Smooth muscle cell (in vitro differentiated cells): ENCODE results near the gene ENPEP. TPM values are rescaled to one million over a fixed set of nuclear protein-coding genes. Genes with fewer than 3 reads are reported as not detected.

ENCODE experiments used
- DNase-seq: peaks from one replicate; lab custom pipeline; 2025; ENCODE audit not compliant: unreplicated experiment; lab: John Stamatoyannopoulos, UW
- H2AFZ ChIP-seq: fragments of 200-600 bp; sonication (generic); 2 replicates; pipeline ENCODE4 v1.6.0; 2016; ENCODE audit warnings: antibody characterized with exemption, low read depth, mild to moderate bottlenecking
- H3F3A ChIP-seq: fragments of 200-600 bp; sonication (generic); 2 replicates; pipeline ENCODE4 v1.6.0; 2017; ENCODE audit warnings: antibody characterized with exemption, low read depth
- H3K27ac ChIP-seq: fragments of 200-600 bp; sonication (generic); 2 replicates; pipeline ENCODE4 v1.5.1; 2016; ENCODE audit warnings: low read depth, mild to moderate bottlenecking
- H3K27me3 ChIP-seq: fragments of 200-600 bp; sonication (generic); 2 replicates; pipeline ENCODE4 v1.6.1; 2016; ENCODE audit warnings: low read depth, mild to moderate bottlenecking
- H3K36me3 ChIP-seq: fragments of 200-600 bp; sonication (generic); 2 replicates; pipeline ENCODE4 v1.5.1; 2016; ENCODE audit warnings: low read depth
- H3K4me1 ChIP-seq: fragments of 200-600 bp; sonication (generic); 2 replicates; pipeline ENCODE4 v1.5.1; 2016; ENCODE audit warnings: low read depth
- H3K4me2 ChIP-seq: fragments of 200-600 bp; sonication (generic); 2 replicates; pipeline ENCODE4 v1.6.0; 2016; ENCODE audit warnings: mild to moderate bottlenecking
- H3K4me3 ChIP-seq: fragments of 200-600 bp; sonication (generic); 2 replicates; pipeline ENCODE4 v1.5.1; 2016; ENCODE audit warnings: mild to moderate bottlenecking
- H3K79me2 ChIP-seq: fragments of 200-600 bp; sonication (generic); 2 replicates; pipeline ENCODE4 v1.6.0; 2016; ENCODE audit warnings: low read depth, mild to moderate bottlenecking
- H3K9ac ChIP-seq: fragments of 200-600 bp; sonication (generic); 2 replicates; pipeline ENCODE4 v1.6.0; 2016; ENCODE audit warnings: low read depth
- H3K9me3 ChIP-seq: fragments of 200-600 bp; sonication (generic); replicated peaks from 2 replicates; pipeline ENCODE4 v1.5.1; 2016; ENCODE audit warnings: low read depth
- H4K20me1 ChIP-seq: fragments of 200-600 bp; sonication (generic); 2 replicates; pipeline ENCODE4 v1.6.0; 2016; ENCODE audit warnings: low read depth
- WGBS: methylation state at CpG from one replicate; pipeline ENCODE4 v1.1.7; 2016; ENCODE audit warnings: low lambda C conversion rate; 5-methylcytosine and 5-hydroxymethylcytosine counted together
- polyA plus RNA-seq: library from polyadenylated mRNA; unstranded; fragments of >200 nt; fragmentation: Nextera tagmentation; extraction: Ambion mirVana; gene quantifications from 2 replicates; pipeline ENCODE4 v1.2.1, GENCODE V29; 2016
- total RNA-seq: library from RNA; depleted of rRNA; stranded (reverse); fragments of >200 nt; gene quantifications from 2 replicates; pipeline ENCODE4 v1.2.3, GENCODE V29; 2014
- TF ChIP-seq, protein P1 (sequence below): fragments of 200-600 bp; sonication (generic); IDR thresholded peaks from 2 replicates; pipeline ENCODE4 v1.5.1; 2017; ENCODE audit warnings: borderline replicate concordance, mild to moderate bottlenecking, antibody characterized with exemption; ENCODE audit not compliant: insufficient read depth, poor library complexity, severe bottlenecking

Gene ENPEP
- total and polyA plus RNA-seq, 2 experiments from 2014 or later: 3.8 to 6.5 TPM

DNA sequence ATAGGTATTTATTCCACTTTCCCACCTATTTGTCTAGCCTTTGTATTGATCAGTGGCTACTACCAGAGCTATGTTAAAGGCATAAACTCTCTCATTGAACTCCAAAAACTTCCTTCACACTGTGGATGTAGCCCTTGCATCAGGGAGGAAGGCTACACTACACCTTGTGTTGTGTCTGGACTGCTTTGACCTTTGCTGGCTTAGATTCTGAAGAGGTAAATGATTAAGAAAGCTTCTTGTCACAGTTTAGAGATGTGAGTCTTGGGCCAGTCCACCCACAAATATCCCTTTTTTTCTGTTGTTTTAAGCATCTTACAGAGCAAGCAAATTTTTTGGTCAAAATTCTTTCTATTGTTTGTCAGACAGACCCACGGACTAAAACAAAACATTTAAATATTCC is 1.9 kb downstream of the ENPEP start:
- peaks cover 11% of the 10 kb centered on the region for H3F3A ChIP-seq
- H3K27ac ChIP-seq: no peak overlapping the region
- no peaks in the 10 kb centered on the region for H3K27me3 ChIP-seq
- no peak overlapping the region for H3K4me3 ChIP-seq
- TF ChIP-seq, protein P1, sequence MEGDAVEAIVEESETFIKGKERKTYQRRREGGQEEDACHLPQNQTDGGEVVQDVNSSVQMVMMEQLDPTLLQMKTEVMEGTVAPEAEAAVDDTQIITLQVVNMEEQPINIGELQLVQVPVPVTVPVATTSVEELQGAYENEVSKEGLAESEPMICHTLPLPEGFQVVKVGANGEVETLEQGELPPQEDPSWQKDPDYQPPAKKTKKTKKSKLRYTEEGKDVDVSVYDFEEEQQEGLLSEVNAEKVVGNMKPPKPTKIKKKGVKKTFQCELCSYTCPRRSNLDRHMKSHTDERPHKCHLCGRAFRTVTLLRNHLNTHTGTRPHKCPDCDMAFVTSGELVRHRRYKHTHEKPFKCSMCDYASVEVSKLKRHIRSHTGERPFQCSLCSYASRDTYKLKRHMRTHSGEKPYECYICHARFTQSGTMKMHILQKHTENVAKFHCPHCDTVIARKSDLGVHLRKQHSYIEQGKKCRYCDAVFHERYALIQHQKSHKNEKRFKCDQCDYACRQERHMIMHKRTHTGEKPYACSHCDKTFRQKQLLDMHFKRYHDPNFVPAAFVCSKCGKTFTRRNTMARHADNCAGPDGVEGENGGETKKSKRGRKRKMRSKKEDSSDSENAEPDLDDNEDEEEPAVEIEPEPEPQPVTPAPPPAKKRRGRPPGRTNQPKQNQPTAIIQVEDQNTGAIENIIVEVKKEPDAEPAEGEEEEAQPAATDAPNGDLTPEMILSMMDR: no peak
- H3K4me2 ChIP-seq: no peak overlapping the region
- no peaks in the 10 kb centered on the region for H4K20me1 ChIP-seq
- H3K4me1 ChIP-seq: peaks cover 6% of the 10 kb centered on the region
- WGBS: 85% methylated on average over 1 of the region's 1 CpG
- H2AFZ ChIP-seq: no peak overlapping the region
- DNase-seq: no peak
- H3K9me3 ChIP-seq: no peaks in the 10 kb centered on the region
- no peaks in the 10 kb centered on the region for H3K36me3 ChIP-seq
- no peak overlapping the region for H3K9ac ChIP-seq
- no peaks in the 10 kb centered on the region for H3K79me2 ChIP-seq

DNA sequence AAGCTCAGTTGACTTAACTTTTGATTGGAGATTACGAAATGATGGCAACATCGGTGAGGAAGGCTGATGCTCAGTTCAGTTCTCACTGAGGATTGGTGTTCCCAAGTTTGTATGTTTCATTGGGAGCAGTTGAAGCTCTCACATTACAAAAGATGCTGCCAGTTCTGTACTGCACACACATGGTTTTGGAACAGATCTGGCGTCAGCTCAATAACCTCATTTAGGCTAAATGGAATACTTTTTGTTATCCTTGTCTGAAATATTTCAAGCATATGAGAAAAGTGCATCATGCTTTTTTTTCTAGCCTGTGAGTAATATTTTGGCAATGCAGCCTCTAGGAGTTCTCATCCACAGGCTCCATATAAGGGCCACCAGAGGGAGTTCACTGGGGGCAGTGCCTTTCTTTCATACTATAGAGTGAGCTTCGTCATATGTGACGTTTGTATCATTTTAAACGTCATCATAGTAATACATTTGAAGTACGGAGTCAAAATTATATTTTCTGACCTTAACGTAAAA is 4.1 kb downstream of the ENPEP start:
- no peaks in the 10 kb centered on the region for H3K36me3 ChIP-seq
- peak overlapping the region; percentile 71 for H3K27ac ChIP-seq
- H3K27me3 ChIP-seq: no peaks in the 10 kb centered on the region
- peak overlapping the region; percentile 66 for H3K4me2 ChIP-seq
- DNase-seq: no peak
- WGBS: 45% methylated on average over 8 of the region's 8 CpGs
- TF ChIP-seq, protein P1: peak; percentile 33
- H3K79me2 ChIP-seq: no peaks in the 10 kb centered on the region
- no peak overlapping the region for H3K4me3 ChIP-seq
- H3K9me3 ChIP-seq: no peaks in the 10 kb centered on the region
- H4K20me1 ChIP-seq: no peaks in the 10 kb centered on the region
- H3F3A ChIP-seq: peaks cover 14% of the 10 kb centered on the region
- H3K9ac ChIP-seq: no peak overlapping the region
- H3K4me1 ChIP-seq: peaks cover 6% of the 10 kb centered on the region
- peak overlapping the region; percentile 3 for H2AFZ ChIP-seq

DNA sequence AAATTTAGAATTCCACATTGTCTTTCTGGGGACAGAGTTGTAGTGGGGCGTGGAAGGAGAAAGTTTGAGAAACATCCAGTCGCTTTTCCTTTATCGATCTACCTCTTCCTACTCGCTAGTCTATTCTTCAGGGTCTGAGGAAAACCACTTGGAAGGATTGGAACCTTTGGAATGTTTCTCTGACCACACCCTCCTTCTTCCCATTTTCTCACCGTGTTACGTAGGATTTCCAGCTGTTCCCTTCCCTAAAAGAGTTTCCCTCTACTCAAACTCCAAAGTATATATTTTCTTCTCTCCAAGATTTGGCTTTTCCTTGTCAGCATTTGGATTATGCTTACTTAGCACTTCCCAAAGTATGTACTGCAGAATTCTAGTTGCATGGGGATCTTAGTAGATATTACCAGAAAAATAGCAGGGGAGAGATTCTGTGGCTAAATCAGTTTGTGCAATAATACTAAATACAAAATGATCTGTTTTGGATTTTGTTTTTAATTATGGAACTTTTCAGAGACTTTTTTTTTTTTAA is 4.9 kb downstream of the ENPEP start:
- TF ChIP-seq, protein P1: no peak
- WGBS: 56% methylated on average over 6 of the region's 6 CpGs
- Histone ChIP-seq H3K4me2 (peak overlapping the region; percentile 66), H3K36me3 (no peaks in the 10 kb centered on the region), H2AFZ (no peak overlapping the region), H3K9me3 (no peaks in the 10 kb centered on the region), H3K9ac (peak overlapping the region; percentile 47), H3K27me3 (no peaks in the 10 kb centered on the region), H3K4me1 (peaks cover 9% of the 10 kb centered on the region), H4K20me1 (no peaks in the 10 kb centered on the region), H3F3A (peaks cover 21% of the 10 kb centered on the region), H3K79me2 (no peaks in the 10 kb centered on the region), H3K27ac (peak overlapping the region; percentile 71), H3K4me3 (no peak overlapping the region)
- no peak for DNase-seq

DNA sequence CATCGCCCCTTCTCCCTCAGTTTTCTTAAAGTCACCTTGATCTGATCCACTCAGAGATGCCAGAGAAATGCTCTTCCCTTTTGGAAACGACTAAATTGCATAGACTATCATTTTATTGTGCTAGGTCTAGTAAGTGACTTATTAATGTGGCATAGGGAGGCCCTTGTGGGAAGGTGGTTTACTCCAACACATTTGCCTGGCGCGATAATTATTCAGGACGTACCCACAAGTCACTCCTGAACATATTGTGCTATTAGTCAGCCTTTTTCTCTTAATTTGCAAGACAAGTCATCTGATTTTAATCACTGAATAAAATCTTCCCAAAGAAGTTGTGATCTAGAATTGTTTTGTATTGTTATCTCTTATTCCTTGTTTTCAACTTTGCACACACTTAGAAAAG is 7.6 kb downstream of the ENPEP start:
- Histone ChIP-seq H3K4me3 (no peak overlapping the region), H2AFZ (no peak overlapping the region), H3K27me3 (no peaks in the 10 kb centered on the region), H3K9ac (peak overlapping the region; percentile 75), H3K36me3 (no peaks in the 10 kb centered on the region), H3K27ac (peak overlapping the region; percentile 97), H3K79me2 (no peaks in the 10 kb centered on the region), H3K4me2 (peak overlapping the region; percentile 70), H4K20me1 (no peaks in the 10 kb centered on the region), H3K9me3 (no peaks in the 10 kb centered on the region), H3F3A (peaks cover 32% of the 10 kb centered on the region), H3K4me1 (peaks cover 33% of the 10 kb centered on the region)
- TF ChIP-seq, protein P1: no peak
- WGBS: 67% methylated on average over 5 of the region's 5 CpGs
- no peak for DNase-seq
